HepG2 (cell line): ENCODE data around the gene ISCA2. TPM values are rescaled to one million over a fixed set of nuclear protein-coding genes. Genes with fewer than 3 reads are reported as not detected.

ENCODE experiments used
- BRD4 ChIP-seq: sonication (generic); formaldehyde crosslinking; IDR thresholded peaks from 2 replicates; pipeline ENCODE4 v1.4.0; 2020; ENCODE audit warnings: missing genetic modification reagents
- EEA1 ChIP-seq: sonication (generic); formaldehyde crosslinking; IDR thresholded peaks from 2 replicates; pipeline ENCODE4 v1.5.1; 2020; ENCODE audit warnings: mild to moderate bottlenecking, missing genetic modification reagents, borderline replicate concordance
- HNF4G ChIP-seq, 2 experiments: sonication (generic) in 1 of 2; formaldehyde crosslinking in 1 of 2; IDR thresholded peaks; 2 replicates each; pipeline versions ENCODE4 v1.4.0 to v1.6.1; 2011 to 2020; ENCODE audit warnings: borderline replicate concordance in 2 of 2, low read depth in 2 of 2, mild to moderate bottlenecking in 2 of 2, low read length in 1 of 2, missing genetic modification reagents in 1 of 2, moderate library complexity in 1 of 2
- KLF6 ChIP-seq: IDR thresholded peaks from 2 replicates; pipeline ENCODE4 v1.8.0; 2016; ENCODE audit warnings: missing biosample characterization, missing genetic modification reagents
- MED13 ChIP-seq: sonication (generic); formaldehyde crosslinking; IDR thresholded peaks from 2 replicates; pipeline ENCODE4 v1.5.0; 2020; ENCODE audit warnings: missing genetic modification reagents
- MEF2D ChIP-seq: sonication (generic); formaldehyde crosslinking; IDR thresholded peaks from 2 replicates; pipeline ENCODE4 v1.5.1; 2020; ENCODE audit warnings: mild to moderate bottlenecking, missing genetic modification reagents
- NFIC ChIP-seq: IDR thresholded peaks from 2 replicates; pipeline ENCODE4 v1.6.1; 2012; ENCODE audit warnings: mild to moderate bottlenecking, low read length, inconsistent platforms
- NR2F1 ChIP-seq, 2 experiments: fragments of 450-650 bp in 1 of 2; formaldehyde crosslinking in 1 of 2; IDR thresholded peaks; 2 replicates each; pipeline versions ENCODE4 v1.5.0 to v1.6.1; 2016 to 2020; ENCODE audit warnings: mild to moderate bottlenecking in 1 of 2, missing compliant biosample characterization in 1 of 2, missing genetic modification reagents in 1 of 2, moderate library complexity in 1 of 2
- PLRG1 ChIP-seq: fragments of 450-650 bp; conservative IDR thresholded peaks from 2 replicates; pipeline ENCODE4 v1.6.1; 2016
- PTBP1 ChIP-seq: fragments of 200-400 bp; formaldehyde crosslinking; IDR thresholded peaks from 2 replicates; pipeline ENCODE4 v1.6.1; 2018; ENCODE audit warnings: low read length, low read depth; ENCODE audit not compliant: poor library complexity, severe bottlenecking
- RFXANK ChIP-seq: IDR thresholded peaks from 2 replicates; pipeline ENCODE4 v1.6.1; 2016
- SCMH1 ChIP-seq: sonication (generic); formaldehyde crosslinking; IDR thresholded peaks from 2 replicates; pipeline ENCODE4 v1.9.0; 2021; ENCODE audit warnings: missing genetic modification reagents, mild to moderate bottlenecking, borderline replicate concordance
- TBL1XR1 ChIP-seq: fragments of 150-350 bp; IDR thresholded peaks from 2 replicates; pipeline ENCODE4 v1.6.1; 2014; ENCODE audit warnings: borderline replicate concordance, low read length; ENCODE audit not compliant: partially characterized antibody
- THAP11 ChIP-seq: IDR thresholded peaks from 2 replicates; pipeline ENCODE4 v1.6.1; 2016; ENCODE audit warnings: missing biosample characterization, missing genetic modification reagents
- TIGD3 ChIP-seq: sonication (generic); formaldehyde crosslinking; IDR thresholded peaks from 2 replicates; pipeline ENCODE4 v1.5.1; 2020; ENCODE audit warnings: mild to moderate bottlenecking, missing genetic modification reagents, borderline replicate concordance
- ZBTB20 ChIP-seq: sonication (generic); formaldehyde crosslinking; IDR thresholded peaks from 2 replicates; pipeline ENCODE4 v1.8.1; 2023; ENCODE audit warnings: missing genetic modification reagents, low read depth, mild to moderate bottlenecking, borderline replicate concordance
- ZBTB3 ChIP-seq: sonication (generic); formaldehyde crosslinking; IDR thresholded peaks from 2 replicates; pipeline ENCODE4 v1.4.0; 2020; ENCODE audit warnings: low read depth, mild to moderate bottlenecking, moderate library complexity, missing genetic modification reagents, borderline replicate concordance
- ZFP36 ChIP-seq: fragments of 150-350 bp; IDR thresholded peaks from 2 replicates; pipeline ENCODE4 v1.6.1; 2018; ENCODE audit warnings: borderline replicate concordance, low read length, low read depth; ENCODE audit not compliant: partially characterized antibody
- ZFP91 ChIP-seq: sonication (generic); formaldehyde crosslinking; IDR thresholded peaks from 2 replicates; pipeline ENCODE4 v1.9.0; 2022; ENCODE audit warnings: missing genetic modification reagents, mild to moderate bottlenecking, borderline replicate concordance
- ZNF225 ChIP-seq: sonication (generic); formaldehyde crosslinking; IDR thresholded peaks from 2 replicates; pipeline ENCODE4 v1.4.0; 2020; ENCODE audit warnings: mild to moderate bottlenecking, missing genetic modification reagents
- ZNF331 ChIP-seq: sonication (generic); formaldehyde crosslinking; IDR thresholded peaks from 2 replicates; pipeline ENCODE4 v1.4.0; 2020; ENCODE audit warnings: missing genetic modification reagents
- ZNF468 ChIP-seq: sonication (generic); formaldehyde crosslinking; IDR thresholded peaks from 2 replicates; pipeline ENCODE4 v1.8.0; 2022; ENCODE audit warnings: mild to moderate bottlenecking, moderate library complexity, missing genetic modification reagents
- ZNF572 ChIP-seq: sonication (generic); formaldehyde crosslinking; IDR thresholded peaks from 2 replicates; pipeline ENCODE4 v1.5.1; 2020; ENCODE audit warnings: mild to moderate bottlenecking, missing genetic modification reagents
- ZNF7 ChIP-seq: IDR thresholded peaks from 2 replicates; pipeline ENCODE4 v1.6.1; 2016; ENCODE audit warnings: missing biosample characterization, missing genetic modification reagents
- ZNF781 ChIP-seq: sonication (generic); formaldehyde crosslinking; IDR thresholded peaks from 2 replicates; pipeline ENCODE4 v1.5.1; 2020; ENCODE audit warnings: borderline replicate concordance, mild to moderate bottlenecking, missing genetic modification reagents; ENCODE audit errors: not compliant biosample characterization
- ZSCAN31 ChIP-seq: sonication (generic); formaldehyde crosslinking; IDR thresholded peaks from 2 replicates; pipeline ENCODE4 v1.5.0; 2020; ENCODE audit warnings: low read depth, mild to moderate bottlenecking, missing genetic modification reagents
- polyA plus RNA-seq, 8 experiments: library from polyadenylated mRNA; depleted of rRNA in 3 of 8; stranded (reverse) in 7 of 8; unstranded in 1 of 8; fragments of >200 nt; fragmentation: Illumina TruSeq in 4 of 8; extraction: Trizol in 4 of 8; gene quantifications; 2 replicates each; pipeline versions ENCODE4 v1.2.1 to v1.2.3, GENCODE V29; 2011 to 2016; ENCODE audit warnings: low read depth in 4 of 8, missing spikeins in 1 of 8, mixed read lengths in 1 of 8; ENCODE audit not compliant: insufficient read depth in 1 of 8
- total RNA-seq, 5 experiments: library from RNA; depleted of rRNA; stranded (reverse); fragments of >200 nt; fragmentation: Illumina TruSeq; extraction: Trizol; gene quantifications; 2 replicates each; pipeline ENCODE4 v1.2.3, GENCODE V29; 2016; ENCODE audit warnings: low read depth in 1 of 5
- TF ChIP-seq, protein P1 (sequence below): sonication (generic); formaldehyde crosslinking; IDR thresholded peaks from 2 replicates; pipeline ENCODE4 v1.8.0; 2022; ENCODE audit warnings: missing genetic modification reagents, mild to moderate bottlenecking, borderline replicate concordance

ISCA2 gene
- total and polyA plus RNA-seq, 2 of the 13 experiments (the other 11 are each of a cell fraction or from before 2014, with no cell fraction given) = 32.1 to 43.4 TPM

DNA sequence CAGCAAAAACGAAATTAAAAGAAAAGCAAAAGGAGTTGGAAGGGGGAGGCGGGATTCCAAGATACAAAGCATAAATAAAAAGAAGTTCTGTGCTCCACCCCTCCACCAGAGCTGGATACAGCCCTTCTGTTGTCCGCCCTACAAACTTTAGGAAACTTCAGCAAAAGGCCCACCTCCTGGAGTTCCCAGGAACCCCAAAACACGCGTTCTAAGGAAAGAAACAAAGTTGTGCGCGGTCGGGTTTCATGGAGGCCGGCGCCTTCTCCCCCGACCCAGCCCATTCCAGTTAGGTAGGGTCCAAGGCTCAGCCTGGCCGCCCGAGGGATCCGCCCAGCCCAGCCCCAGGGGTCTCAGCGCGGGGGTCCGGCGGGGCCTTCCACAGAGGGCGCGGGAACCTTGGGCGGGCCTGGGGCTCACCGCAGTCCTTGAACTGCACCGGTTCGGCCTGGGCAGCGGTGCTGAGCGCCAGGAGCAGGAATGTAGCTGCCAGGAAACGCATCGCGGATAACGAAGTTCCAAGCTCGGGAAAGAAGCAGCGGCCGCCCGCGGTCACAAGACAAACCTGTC lies 706 bp upstream of the ISCA2 start, which contains the start of gene NPC2 (continued):
- TF ChIP-seq ZBTB20 (CRISPR knock-in tag) = no peak
- TF ChIP-seq ZNF331 (CRISPR knock-in tag) = 0 out of 2 replicates have a peak, but pooled peaks have one; percentile 34
- TF ChIP-seq, protein P1, sequence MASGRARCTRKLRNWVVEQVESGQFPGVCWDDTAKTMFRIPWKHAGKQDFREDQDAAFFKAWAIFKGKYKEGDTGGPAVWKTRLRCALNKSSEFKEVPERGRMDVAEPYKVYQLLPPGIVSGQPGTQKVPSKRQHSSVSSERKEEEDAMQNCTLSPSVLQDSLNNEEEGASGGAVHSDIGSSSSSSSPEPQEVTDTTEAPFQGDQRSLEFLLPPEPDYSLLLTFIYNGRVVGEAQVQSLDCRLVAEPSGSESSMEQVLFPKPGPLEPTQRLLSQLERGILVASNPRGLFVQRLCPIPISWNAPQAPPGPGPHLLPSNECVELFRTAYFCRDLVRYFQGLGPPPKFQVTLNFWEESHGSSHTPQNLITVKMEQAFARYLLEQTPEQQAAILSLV (CRISPR knock-in tag) = no peak
- TF ChIP-seq ZNF225 (CRISPR knock-in tag) = peak; percentile 81; the same call in 1 of the 2 replicates
- no peak for TF ChIP-seq ZSCAN31 (CRISPR knock-in tag)
- no peak for TF ChIP-seq ZNF468 (CRISPR knock-in tag)
- TF ChIP-seq SCMH1 (CRISPR knock-in tag) = no peak
- TF ChIP-seq NR2F1 (CRISPR knock-in tag; IDR thresholded peaks at IDR 0.05) = no peak
- peak; percentile 9; the same call in 1 of the 2 replicates for TF ChIP-seq THAP11 (CRISPR knock-in tag)
- no peak for TF ChIP-seq RFXANK (CRISPR knock-in tag)
- TF ChIP-seq ZFP91 (CRISPR knock-in tag) = no peak
- TF ChIP-seq ZNF781 = no peak
- TF ChIP-seq ZNF572 (CRISPR knock-in tag) = no peak
- TF ChIP-seq NFIC = no peak
- TF ChIP-seq BRD4 (CRISPR knock-in tag) = no peak
- TF ChIP-seq TBL1XR1 = no peak
- 0 out of 2 replicates have a peak, but pooled peaks have one; percentile 51 for TF ChIP-seq TIGD3 (CRISPR knock-in tag)
- no peak for TF ChIP-seq EEA1
- TF ChIP-seq KLF6 = no peak
- TF ChIP-seq ZBTB3 = no peak
- TF ChIP-seq MEF2D (CRISPR knock-in tag) = no peak; the same call in 1 of the 2 replicates
- 0 out of 2 replicates have a peak, but pooled peaks have one; percentile 56 for TF ChIP-seq MED13 (CRISPR knock-in tag)
- no peak for TF ChIP-seq PLRG1
- TF ChIP-seq HNF4G (IDR thresholded peaks at IDR 0.05; ENCODE audit: borderline replicate concordance, low read depth, low read length) = no peak
- TF ChIP-seq HNF4G (CRISPR knock-in tag; IDR thresholded peaks at IDR 0.05; ENCODE audit: borderline replicate concordance, low read depth) = no peak
- no peak for TF ChIP-seq PTBP1
- no peak for TF ChIP-seq ZFP36
- no peak for TF ChIP-seq ZNF7 (CRISPR knock-in tag)
